Activated naive CD4-positive, alpha-beta T cell treated with anti-CD3 and anti-CD28 coated beads, Interleukin-2, amount 50 U/mL, for 16 hours (primary cell): Measurements from ENCODE around the gene BECN2.
"Not testable (repeated sequence)": the region's sequence is repeated elsewhere in the genome, so short reads cannot be mapped to it uniquely, and the experiment has no call there.

Source experiments
- DNase-seq: peaks from one replicate; pipeline ENCODE4 v3.0.0-alpha.2; 2020

Gene BECN2

DNA sequence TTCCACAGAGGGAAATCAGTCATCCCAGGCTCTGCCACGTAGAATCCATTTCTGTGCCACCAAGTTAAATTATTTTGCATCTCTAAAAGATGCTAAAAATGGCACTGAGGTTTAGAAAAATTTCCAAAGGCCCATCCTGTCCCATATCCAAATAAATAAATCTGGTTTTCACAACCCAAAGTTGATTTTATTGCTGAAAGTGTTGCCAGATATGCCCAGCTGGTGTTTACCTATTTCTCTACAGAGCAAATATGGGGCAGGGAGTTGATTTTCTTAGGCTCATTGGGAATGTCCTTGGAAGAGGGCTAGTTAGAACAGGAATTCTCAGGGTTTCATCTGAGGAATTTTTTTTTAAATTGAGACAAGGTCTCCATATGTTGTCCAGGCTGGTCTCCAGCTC, 22.4 kb downstream of the BECN2 start:
- no peak for DNase-seq

DNA sequence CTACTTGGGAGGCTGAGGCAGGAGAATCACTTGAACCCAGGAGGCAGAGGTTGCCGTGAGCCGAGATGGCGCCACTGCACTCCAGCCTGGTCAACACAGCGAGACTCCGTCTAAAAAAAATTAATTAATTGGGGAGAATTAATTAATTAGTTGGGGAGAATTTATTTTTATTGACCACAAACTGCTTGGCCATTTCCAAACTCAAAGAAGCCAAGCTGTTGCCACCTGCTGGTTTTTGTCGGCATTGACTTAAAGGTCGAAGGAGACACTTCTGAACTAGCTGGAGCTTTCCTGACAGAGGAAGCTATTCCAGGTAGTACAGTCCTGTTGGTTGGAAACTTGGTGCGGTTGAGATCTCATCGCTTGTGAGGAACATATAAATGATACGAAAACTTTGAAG, 28.2 kb downstream of the BECN2 start:
- DNase-seq: no peak

DNA sequence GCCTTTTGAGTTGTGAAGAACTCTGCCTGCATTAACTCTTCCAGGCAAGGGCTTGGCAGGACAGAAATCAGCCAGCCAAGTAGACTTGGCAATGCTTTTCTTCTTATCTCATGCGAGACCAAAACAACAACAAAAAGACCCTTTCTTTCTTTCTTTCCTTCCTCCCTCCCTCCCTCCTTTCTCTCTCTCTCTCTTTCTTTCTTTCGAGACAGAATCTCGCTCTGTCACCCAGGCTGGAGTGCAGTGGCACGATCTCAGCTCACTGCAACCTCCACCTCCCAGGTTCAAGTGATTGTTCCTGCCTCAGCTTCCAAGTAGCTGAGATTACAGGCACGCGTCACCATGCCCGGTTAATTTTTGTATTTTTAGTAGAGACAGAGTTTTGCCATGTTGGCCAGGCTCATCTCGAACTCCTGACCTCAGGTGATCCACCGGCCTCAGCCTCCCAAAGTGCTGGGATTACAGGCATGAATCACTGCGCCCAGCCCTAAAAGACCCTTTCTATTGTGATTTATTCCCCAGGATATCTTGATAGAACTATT, 30.9 kb downstream of the BECN2 start:
- not testable (repeated sequence) for DNase-seq

DNA sequence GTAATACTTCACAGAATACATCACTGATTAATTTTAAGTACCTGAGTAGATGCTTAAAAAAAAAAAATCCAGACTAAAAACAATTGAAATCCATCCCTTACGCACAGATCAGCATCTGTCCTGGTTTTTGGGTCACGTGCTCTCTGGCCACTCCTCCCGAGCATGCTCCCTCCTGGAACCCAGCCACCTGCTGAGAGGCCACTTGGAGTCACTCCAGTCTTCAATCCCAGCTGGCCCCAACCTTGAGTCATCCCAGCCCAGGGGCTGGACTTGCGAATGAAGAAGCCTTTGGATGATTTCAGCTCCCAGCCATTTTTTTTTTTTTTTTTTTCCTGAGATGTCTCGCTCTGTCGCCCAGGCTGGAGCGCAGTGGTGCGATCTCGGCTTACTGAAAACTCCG, 32.5 kb downstream of the BECN2 start:
- DNase-seq: no peak

DNA sequence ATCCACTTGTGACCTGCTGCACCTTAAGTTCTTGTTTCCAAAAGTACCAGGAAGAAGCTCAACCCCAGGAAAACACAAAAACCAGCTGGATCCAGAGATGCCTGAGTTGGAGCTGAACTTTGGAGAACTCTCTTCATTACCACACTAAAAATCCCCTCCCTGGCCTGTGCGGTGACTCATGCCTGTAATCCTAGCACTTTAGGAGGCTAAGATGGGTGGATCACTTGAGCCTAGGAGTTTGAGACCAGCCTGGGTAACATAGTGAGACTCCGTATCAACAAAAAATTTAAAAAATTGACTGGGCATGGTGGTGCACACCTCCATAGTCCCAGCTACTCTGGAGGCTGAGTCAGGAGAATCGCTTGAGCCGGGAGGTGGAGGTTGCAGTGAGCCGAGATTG, 35.2 kb downstream of the BECN2 start:
- DNase-seq: no peak

DNA sequence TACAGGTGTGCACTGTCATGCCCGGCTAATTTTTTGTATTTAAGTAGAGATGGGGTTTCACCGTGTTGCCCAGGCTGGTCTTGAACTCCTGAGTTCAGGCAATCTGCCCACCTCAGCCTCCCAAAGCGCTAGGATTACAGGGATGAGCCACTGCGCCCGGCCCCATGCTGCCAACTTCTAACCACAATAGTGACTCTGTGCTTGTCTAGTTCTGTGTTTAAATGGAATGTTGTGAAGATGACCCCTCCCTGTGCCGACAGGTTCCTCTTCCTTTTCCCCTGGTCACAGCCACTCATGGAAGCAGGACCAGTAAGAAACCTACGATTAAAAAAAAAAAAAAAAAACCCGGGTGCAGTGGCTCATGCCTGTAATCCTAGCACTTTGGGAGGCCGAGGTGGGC, 36.6 kb downstream of the BECN2 start:
- no peak for DNase-seq

DNA sequence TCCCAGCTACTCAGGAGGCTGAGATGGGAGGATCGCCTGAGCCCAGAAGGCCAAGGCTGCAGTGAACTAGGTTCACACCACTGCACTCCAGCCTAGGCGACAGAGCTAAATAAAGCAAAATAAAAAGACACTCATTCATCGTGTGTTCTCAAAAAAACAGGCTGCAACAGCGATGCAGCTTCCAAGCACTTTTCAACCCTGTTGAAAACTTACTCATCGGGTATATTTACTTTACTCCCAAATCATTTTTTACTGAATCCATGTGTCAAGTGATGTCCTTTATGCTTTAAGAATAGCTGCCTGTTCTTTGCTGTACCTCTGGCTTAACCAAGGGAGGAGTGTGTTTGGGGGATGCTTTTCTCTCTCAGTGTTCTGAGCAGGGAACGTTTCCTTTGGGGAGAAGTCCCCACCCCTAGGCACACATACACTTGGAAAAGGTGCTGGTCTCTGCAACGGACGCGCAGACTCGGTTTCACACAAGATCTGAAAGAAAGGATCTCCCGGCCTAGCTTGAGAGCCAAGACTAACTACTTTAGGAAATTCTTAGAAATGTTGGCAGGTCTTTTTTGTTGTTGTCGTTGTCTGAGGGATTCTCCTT, 39.9 kb downstream of the BECN2 start:
- no peak for DNase-seq

DNA sequence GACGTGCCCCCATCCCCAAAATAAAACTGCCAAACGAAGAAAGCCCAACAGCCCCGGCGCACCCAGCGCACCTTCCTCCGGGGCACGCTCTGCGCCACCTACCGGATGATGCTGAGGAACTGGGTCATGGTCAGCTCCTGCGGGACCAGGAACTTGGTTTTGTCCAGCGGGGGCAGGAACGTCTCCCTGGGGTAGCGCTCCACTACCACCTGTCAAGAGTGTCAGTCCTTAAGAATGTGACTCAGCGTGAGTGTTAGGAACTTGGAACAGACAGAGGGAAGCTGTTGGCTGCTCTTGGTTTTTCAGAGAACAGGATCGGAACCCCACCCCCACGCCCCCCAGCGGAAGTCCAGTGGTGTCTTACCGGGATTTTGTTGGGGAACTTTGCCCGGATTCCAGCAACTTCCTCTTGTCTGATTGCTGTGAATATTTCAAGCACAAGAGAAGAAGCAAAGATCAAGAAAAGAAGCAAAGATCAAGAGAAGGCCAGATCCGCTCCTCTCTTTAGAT, 40.9 kb downstream of the BECN2 start:
- peak; percentile 54 for DNase-seq

DNA sequence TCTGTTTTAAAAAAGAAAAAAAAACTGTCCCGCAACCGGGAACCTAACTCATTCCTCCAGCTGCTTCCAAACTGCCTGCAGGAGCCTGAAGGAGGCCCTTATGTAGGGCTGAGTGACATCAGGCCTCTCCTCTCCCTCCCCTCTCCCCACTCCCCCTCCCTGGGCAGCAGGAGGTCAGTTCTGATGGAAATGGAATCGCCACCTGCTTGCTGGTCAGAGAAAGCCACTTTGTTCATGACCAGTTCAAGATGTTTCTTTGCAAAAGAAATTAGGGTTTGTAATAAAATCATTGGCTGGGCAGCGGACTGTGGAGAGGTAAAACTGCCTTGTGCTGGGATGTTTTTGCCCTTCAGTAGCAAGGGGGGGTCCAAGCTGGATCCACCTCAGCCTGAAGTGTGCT, 41.5 kb downstream of the BECN2 start, which contains the start of gene MAP1LC3C:
MAP1LC3C (minus strand) TSS at position 73 of the 400 bp plus-strand sequence. CDS start 90 bp downstream, outside the sequence.
- DNase-seq: no peak

DNA sequence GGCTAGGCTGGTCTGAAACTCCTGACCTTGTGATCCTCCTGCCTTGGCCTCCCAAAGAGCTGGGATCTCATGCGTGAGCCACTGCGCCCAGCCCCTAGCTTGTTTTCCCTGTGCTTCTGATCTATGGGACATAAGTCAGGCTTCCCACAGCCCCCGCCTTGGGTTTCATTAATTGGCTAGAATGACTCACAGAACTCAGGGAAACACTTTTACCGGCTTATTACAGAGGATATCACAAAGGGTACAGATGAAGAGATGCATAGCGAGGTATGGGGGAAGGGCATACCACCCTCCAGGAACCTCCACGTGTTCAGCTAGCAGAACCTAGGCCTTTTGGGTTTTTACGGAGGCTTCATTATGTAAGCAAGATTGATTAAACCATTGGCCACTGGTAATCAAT, 42.9 kb downstream of the BECN2 start:
- DNase-seq: no peak

DNA sequence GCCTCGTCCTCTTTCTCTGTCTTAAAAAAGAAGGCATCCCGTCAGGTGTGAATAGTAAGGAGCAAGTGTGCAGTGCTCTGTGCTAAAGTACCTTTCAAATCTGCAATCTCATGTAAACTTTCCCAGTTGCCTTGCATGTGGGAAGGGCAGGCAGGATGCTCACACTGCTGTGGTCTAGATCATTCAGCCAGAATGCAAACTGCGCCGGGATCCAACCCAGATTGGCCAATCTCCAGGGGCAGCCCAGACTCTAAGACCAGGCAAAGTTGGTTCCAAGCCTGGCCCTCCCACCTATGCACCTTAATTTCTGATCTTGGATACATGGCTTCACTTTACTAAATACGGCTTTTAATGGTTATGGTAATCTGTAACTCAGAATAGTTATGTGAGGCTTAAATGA, 44.5 kb downstream of the BECN2 start:
- DNase-seq: no peak

DNA sequence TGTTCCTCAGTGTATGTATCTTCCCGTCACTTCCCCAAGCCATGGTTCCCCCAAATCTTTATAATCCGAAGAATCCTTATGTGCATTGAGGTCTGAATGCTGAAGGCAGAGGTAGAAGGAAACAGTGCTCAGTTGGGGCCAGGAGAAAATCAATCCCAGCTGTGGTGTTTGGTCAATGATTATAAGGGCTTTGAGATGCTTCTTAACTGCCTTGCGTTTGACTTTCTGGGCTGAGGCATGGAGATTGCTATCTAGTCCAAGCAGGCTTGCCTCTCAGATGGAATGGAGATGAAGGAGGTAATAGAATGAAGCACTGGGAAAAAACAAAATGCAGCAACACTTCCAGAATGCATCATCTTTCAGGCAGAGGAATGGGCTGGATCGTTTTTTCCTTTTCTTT, 44.9 kb downstream of the BECN2 start:
- no peak for DNase-seq

DNA sequence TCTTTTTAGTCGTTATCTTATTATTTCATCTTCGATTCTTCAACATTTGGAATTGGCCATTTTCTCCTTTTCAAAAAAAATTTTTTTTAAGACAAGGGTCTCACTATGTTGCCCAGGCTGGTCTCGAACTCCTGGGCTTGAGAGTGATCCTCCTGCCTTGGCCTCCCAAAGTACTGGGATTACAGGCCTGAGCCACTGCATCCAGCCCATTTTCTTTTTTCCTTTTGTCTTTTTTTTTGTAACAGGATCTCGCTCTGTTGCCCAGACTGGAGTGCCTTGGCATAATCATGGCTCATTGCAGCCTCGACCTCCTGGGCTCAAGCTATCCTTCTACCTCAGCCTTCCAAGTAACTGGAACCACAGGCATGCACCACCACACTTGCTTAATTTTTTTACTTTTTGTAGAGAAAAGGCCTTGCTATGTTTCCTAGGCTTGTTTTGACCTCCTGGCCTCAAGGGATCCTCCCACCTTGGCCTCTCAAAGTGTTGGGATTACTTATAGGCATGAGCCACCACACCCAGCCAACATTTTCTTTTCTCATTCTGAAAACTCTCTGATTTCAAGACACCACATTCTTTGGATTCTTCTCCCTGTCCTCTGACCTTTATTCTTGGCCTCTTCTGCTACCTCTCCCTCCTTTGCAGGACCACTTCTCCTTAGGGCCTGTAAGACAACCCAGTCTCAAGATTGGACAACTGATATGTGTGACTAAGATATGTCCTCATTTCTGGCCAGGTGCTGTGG, 47.4 kb downstream of the BECN2 start:
- DNase-seq: no peak

DNA sequence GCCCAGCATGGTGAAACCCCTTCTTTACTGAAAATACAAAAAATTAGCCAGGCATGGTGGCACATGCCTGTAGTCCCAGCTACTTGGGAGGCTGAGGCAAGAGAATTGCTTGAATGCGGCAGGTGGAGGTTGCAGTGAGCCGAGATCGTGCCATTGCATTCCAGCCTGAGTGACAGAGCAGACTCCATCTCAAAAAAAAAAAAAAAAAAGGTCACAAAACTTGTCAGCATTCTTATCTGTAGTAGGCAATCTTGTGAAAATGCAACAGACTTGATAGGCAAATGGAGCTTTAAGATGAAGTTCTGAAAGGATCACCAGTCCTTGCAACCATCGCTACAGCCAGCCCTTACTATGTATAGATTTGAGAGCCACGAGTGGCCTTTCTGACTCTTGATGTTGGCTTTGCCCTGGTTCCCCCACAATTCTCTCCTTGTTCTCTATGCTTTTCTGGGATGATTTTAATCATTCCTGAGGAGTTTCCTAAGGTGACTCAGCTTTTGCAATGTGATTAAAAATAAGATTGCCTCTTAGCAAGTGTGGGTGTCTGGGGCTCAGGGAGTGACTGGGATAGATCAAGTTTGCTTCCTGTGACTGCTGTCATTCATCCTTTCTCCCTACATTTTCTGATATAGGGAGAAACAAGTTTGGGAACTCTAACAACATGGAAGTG, 48.4 kb downstream of the BECN2 start:
- no peak for DNase-seq

DNA sequence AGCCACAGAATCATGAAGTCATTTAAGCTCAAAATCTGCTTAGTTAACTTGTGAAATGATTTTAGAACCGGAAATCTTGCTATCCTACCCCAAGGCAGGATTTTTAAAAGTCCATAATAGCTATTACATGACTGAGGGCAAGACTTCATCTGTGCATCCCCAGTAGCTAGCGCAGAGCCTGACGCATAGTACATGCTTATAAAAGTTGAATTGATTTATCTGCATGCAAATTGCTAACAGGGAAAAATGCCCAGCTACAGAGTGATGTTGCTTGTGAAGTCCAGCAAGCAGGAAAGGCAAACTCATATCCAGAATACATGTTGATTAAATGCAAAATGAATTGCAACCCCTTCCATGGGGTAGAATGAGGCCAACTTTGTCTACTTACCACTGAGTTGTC, 49.4 kb downstream of the BECN2 start:
- DNase-seq: no peak
